Measurements from ENCODE around the gene CLK3. TPM values are rescaled to one million over a fixed set of nuclear protein-coding genes. Genes with fewer than 3 reads are reported as not detected.
"Not testable (repeated sequence)": the region's sequence is repeated elsewhere in the genome, so short reads cannot be mapped to it uniquely, and the experiment has no call there.

Gene CLK3
- polyA plus RNA-seq, 12 donors: 36.9 to 72.4 (median 45.4) TPM; not detected in 1

- DNase-seq: peak; percentile 51
Observed at GRCh38 chr15:74635228-74635627, 19.6 kb downstream of the CLK3 start.

GRCh38 chr15:74636984-74637383, 21.3 kb downstream of the CLK3 start:
- DNase-seq: no peak

- DNase-seq: no peak
Observed at GRCh38 chr15:74641151-74641550, 25.5 kb downstream of the CLK3 start.

- no peak for DNase-seq
Observed at GRCh38 chr15:74642348-74642733, 26.7 kb downstream of the CLK3 start.

GRCh38 chr15:74642734-74643664, 27.4 kb downstream of the CLK3 start:
- DNase-seq: no peak

- no peak for DNase-seq
Observed at GRCh38 chr15:74643665-74644204, 28.1 kb downstream of the CLK3 start.

- no peak for DNase-seq
Observed at GRCh38 chr15:74646480-74646879, 30.8 kb downstream of the CLK3 start.

GRCh38 chr15:74648051-74648842, 32.6 kb downstream of the CLK3 start:
- no peak for DNase-seq

- no peak for DNase-seq
Observed at GRCh38 chr15:74651242-74651741, 35.7 kb downstream of the CLK3 start.

- peak; percentile 31 for DNase-seq
Observed at GRCh38 chr15:74653426-74654102, 37.9 kb downstream of the CLK3 start.

- DNase-seq: no peak
Observed at GRCh38 chr15:74655424-74655823, 39.8 kb downstream of the CLK3 start.

- DNase-seq: no peak
Observed at GRCh38 chr15:74656935-74657535, 41.4 kb downstream of the CLK3 start.

GRCh38 chr15:74657846-74658245, 42.2 kb downstream of the CLK3 start:
- no peak for DNase-seq

- DNase-seq: not testable (repeated sequence)
Observed at GRCh38 chr15:74661280-74661679, 45.6 kb downstream of the CLK3 start.

GRCh38 chr15:74662064-74662860, 46.6 kb downstream of the CLK3 start:
- DNase-seq: no peak

GRCh38 chr15:74663303-74664027, 47.8 kb downstream of the CLK3 start:
- DNase-seq: no peak

- no peak for DNase-seq
Observed at GRCh38 chr15:74664028-74664616, 48.5 kb downstream of the CLK3 start.

GRCh38 chr15:74664670-74665069, 49.0 kb downstream of the CLK3 start:
- DNase-seq: no peak

GRCh38 chr15:74667975-74668374, 52.3 kb downstream of the CLK3 start:
- no peak for DNase-seq

All from muscle of arm (tissue), 12 donors.